ENCODE measurements around the gene PTPN7.

The PTPN7 gene

GRCh38 chr1:202160377-202160940 is at the start of gene PTPN7:
Gene PTPN7 (minus strand): TSS chr1:202160602. CDS start chr1:202159402, 1,200 bp downstream.
- H3K4me1 ChIP-seq (ENCODE audit: insufficient read depth, low read length) = peaks cover 35% of the 10 kb centered on the region

DNA sequence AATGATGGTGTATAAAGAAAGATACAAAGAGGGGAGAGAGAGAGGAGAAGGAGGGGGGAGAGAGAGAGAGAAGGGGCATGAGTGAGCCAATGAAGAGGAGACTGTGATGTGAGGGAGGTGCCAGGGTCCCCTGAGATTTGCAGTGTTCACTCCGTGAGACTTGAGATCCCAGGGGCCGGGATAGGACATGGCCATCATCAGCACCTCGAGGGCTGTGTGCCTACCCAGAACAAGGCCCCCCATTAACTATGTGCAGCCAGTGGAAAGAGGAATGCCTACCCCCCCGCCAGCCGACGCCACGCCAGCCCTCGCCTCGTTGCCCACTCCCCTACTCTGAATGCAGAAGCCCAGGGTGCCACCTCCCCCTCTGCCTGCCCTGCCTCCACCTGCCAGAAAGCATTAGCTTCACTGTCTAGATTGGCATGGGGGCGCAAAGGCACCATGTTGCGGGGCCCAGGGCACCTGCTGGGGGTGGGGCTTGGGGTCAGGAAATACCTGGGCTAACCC is 48.0 kb upstream of the PTPN7 start:
- H3K36me3 ChIP-seq (ENCODE audit: insufficient read depth, low read length) = no peaks in the 10 kb centered on the region
- H3K4me1 ChIP-seq (ENCODE audit: insufficient read depth, low read length) = no peaks in the 10 kb centered on the region
- no peak overlapping the region for H3K9ac ChIP-seq (ENCODE audit: low read depth, low read length)
- H3K9me3 ChIP-seq (ENCODE audit: control insufficient read depth, insufficient read depth, low read length) = no peaks in the 10 kb centered on the region

More at GRCh38 chr1:202160377-202160940, at the start of gene PTPN7:
- no peak within 1 kb of the TSS for H3K9ac ChIP-seq (ENCODE audit: low read depth, low read length)
- H3K36me3 ChIP-seq (ENCODE audit: insufficient read depth, low read length) = no peaks in the 10 kb centered on the region
- no peaks in the 10 kb centered on the region for H3K9me3 ChIP-seq (ENCODE audit: control insufficient read depth, insufficient read depth, low read length)

- Histone ChIP-seq H3K4me1 (ENCODE audit: insufficient read depth, low read length) (no peaks in the 10 kb centered on the region), H3K36me3 (ENCODE audit: insufficient read depth, low read length) (no peaks in the 10 kb centered on the region), H3K9me3 (ENCODE audit: control insufficient read depth, insufficient read depth, low read length) (no peaks in the 10 kb centered on the region), H3K9ac (ENCODE audit: low read depth, low read length) (no peak overlapping the region)
Observed at GRCh38 chr1:202207292-202207691, 46.9 kb upstream of the PTPN7 start.

- Histone ChIP-seq H3K36me3 (ENCODE audit: insufficient read depth, low read length) (no peaks in the 10 kb centered on the region), H3K9ac (ENCODE audit: low read depth, low read length) (no peak overlapping the region), H3K9me3 (ENCODE audit: control insufficient read depth, insufficient read depth, low read length) (no peaks in the 10 kb centered on the region), H3K4me1 (ENCODE audit: insufficient read depth, low read length) (peaks cover under 1% of the 10 kb centered on the region; the same call in 1 of the 2 replicates)
Observed at GRCh38 chr1:202205523-202206190, 45.3 kb upstream of the PTPN7 start.

DNA sequence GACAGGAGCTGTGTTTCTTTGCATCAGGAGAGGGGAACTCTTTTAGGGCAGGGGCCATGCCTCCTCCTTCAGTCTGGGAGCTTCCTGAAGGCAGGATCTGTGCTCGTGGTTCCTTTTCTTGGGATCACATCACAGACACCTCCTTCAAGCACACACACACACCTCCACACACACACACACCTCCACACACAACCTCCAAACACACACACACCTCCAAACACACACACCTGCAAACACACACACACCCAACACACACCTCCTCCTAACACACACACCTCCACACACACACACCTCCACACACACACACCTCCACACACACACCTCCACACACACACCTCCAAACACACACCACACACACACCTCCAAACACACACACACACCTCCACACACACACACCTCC is 43.7 kb upstream of the PTPN7 start:
- H3K9ac ChIP-seq (ENCODE audit: low read depth, low read length) = no peak overlapping the region
- no peaks in the 10 kb centered on the region for H3K9me3 ChIP-seq (ENCODE audit: control insufficient read depth, insufficient read depth, low read length)
- H3K4me1 ChIP-seq (ENCODE audit: insufficient read depth, low read length) = peaks cover 13% of the 10 kb centered on the region; the same call in 1 of the 2 replicates
- H3K36me3 ChIP-seq (ENCODE audit: insufficient read depth, low read length) = no peaks in the 10 kb centered on the region

DNA sequence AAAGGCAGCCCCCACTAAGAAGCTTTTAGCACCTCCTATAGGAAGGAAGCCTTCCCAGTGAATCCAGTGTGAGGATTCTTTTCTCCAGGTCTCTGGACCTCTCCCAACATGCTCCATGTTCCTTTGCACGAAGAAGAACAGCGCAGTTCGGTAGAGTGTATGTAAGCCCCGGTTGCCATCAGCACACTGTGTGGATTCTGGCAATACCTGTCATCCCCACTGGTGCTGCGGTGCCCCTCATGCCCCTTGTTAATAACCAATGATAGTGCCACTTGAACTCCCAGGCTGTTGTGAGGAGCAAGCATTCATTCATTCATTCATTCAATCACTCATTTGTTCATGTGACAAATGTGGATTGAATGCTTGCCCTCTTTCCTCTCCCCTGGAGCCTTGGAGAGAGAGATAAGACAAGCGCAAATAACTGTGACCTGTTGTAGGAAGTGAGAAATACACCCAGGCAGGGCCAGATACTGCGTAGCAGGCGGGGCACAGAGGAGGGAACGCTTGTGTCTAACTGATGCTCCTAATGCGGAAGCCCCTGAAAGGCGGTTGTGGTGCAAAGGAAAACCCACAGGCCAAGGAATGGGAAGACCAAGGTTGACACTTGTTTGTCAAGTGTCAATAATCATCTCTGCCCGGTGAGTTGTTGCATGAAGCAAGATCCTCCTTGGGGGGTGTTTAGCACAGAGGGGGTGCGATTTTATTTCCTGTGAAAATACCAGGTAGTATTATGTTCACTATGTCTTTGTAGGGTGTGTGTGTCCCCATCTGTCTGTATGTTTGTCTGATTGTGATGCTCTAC is 43.0 kb upstream of the PTPN7 start:
- no peaks in the 10 kb centered on the region for H3K9me3 ChIP-seq (ENCODE audit: control insufficient read depth, insufficient read depth, low read length)
- peaks cover 13% of the 10 kb centered on the region; the same call in 1 of the 2 replicates for H3K4me1 ChIP-seq (ENCODE audit: insufficient read depth, low read length)
- no peaks in the 10 kb centered on the region for H3K36me3 ChIP-seq (ENCODE audit: insufficient read depth, low read length)
- H3K9ac ChIP-seq (ENCODE audit: low read depth, low read length) = no peak overlapping the region

DNA sequence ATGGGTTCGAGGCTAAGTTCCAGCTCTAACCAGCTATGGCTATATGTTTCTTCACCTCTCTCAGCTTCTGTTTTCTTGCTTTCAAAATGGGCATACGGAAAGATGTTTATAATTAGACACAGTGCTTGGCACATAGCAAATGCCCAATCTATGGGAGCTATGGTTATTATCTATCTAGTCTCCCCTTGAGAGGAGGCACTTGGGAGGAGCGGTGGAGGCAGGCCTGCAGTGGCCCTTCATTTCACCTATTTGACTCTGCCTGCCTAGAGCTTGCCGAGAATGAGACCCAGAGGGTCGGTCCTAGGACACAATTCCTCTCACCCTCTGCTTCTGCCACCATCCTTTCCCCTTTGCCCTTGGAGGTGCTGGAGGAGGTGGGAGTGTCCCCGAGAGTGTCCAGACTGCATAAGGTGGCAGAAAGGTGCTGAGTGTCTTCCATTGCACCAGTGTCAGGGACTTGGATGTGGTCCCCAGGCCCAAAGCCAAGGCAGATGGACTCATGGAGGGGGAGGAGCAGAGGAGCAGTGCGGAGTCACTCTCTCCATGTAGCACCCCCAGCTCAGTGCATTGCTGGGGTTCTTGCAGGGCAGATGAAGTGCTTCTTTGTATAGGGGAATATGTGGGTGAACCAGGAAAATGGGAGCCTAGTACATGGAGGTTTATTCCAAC is 42.2 kb upstream of the PTPN7 start:
- H3K36me3 ChIP-seq (ENCODE audit: insufficient read depth, low read length) = no peaks in the 10 kb centered on the region
- peaks cover 13% of the 10 kb centered on the region; the same call in 1 of the 2 replicates for H3K4me1 ChIP-seq (ENCODE audit: insufficient read depth, low read length)
- no peaks in the 10 kb centered on the region for H3K9me3 ChIP-seq (ENCODE audit: control insufficient read depth, insufficient read depth, low read length)
- no peak overlapping the region for H3K9ac ChIP-seq (ENCODE audit: low read depth, low read length)

DNA sequence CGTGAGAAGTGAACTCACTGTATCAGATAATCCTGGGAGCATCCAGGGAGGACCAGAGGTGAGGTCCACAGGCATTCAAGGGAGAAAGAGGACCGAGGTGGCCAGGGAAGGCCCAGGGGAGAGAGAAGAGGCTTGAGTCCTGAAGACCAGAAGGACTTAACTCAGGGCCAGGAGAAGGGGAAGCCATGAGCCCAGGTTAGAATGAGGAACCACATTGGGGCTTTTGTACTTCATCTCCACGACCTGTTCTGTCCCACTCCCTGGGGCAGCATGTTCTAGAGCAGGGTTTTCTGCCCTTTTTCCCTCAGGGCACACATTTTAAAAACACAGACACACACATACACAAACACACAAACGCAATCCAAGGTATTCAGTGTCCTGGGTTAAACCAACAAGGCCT is 41.6 kb upstream of the PTPN7 start:
- Histone ChIP-seq H3K4me1 (ENCODE audit: insufficient read depth, low read length) (peaks cover 13% of the 10 kb centered on the region; the same call in 1 of the 2 replicates), H3K9ac (ENCODE audit: low read depth, low read length) (no peak overlapping the region), H3K36me3 (ENCODE audit: insufficient read depth, low read length) (no peaks in the 10 kb centered on the region), H3K9me3 (ENCODE audit: control insufficient read depth, insufficient read depth, low read length) (no peaks in the 10 kb centered on the region)

GRCh38 chr1:202201266-202201665 is 40.9 kb upstream of the PTPN7 start:
- Histone ChIP-seq H3K9ac (ENCODE audit: low read depth, low read length) (no peak overlapping the region), H3K36me3 (ENCODE audit: insufficient read depth, low read length) (no peaks in the 10 kb centered on the region), H3K9me3 (ENCODE audit: control insufficient read depth, insufficient read depth, low read length) (no peaks in the 10 kb centered on the region), H3K4me1 (ENCODE audit: insufficient read depth, low read length) (peaks cover 13% of the 10 kb centered on the region; the same call in 1 of the 2 replicates)

- no peak overlapping the region for H3K9ac ChIP-seq (ENCODE audit: low read depth, low read length)
- no peaks in the 10 kb centered on the region for H3K9me3 ChIP-seq (ENCODE audit: control insufficient read depth, insufficient read depth, low read length)
- H3K4me1 ChIP-seq (ENCODE audit: insufficient read depth, low read length) = peaks cover 13% of the 10 kb centered on the region; the same call in 1 of the 2 replicates
- no peaks in the 10 kb centered on the region for H3K36me3 ChIP-seq (ENCODE audit: insufficient read depth, low read length)
Observed at GRCh38 chr1:202200669-202201068, 40.3 kb upstream of the PTPN7 start.

DNA sequence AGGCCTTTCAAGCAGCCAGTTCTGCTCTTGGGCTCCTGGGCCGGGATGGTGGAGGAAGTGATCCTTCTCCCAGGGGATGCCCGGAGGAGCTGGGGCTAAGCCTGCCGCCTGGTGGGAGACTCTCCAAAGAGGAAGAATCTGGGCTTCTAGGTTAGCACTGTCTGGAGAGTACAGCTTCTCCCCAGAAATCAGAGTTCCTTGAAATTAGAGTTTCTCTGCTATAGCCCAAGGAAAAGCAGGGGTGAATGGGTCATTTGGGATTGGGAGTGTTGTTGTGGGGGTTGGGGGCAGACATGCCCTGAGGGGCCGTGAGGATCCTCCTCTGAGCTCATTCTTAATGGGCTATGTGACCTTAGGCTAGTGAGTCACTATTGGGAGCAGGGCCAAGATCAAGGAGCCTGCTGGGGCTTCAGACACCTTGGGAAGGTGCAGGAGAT is 39.7 kb upstream of the PTPN7 start:
- Histone ChIP-seq H3K4me1 (ENCODE audit: insufficient read depth, low read length) (peaks cover 13% of the 10 kb centered on the region; the same call in 1 of the 2 replicates), H3K9me3 (ENCODE audit: control insufficient read depth, insufficient read depth, low read length) (no peaks in the 10 kb centered on the region), H3K36me3 (ENCODE audit: insufficient read depth, low read length) (no peaks in the 10 kb centered on the region), H3K9ac (ENCODE audit: low read depth, low read length) (no peak overlapping the region)

DNA sequence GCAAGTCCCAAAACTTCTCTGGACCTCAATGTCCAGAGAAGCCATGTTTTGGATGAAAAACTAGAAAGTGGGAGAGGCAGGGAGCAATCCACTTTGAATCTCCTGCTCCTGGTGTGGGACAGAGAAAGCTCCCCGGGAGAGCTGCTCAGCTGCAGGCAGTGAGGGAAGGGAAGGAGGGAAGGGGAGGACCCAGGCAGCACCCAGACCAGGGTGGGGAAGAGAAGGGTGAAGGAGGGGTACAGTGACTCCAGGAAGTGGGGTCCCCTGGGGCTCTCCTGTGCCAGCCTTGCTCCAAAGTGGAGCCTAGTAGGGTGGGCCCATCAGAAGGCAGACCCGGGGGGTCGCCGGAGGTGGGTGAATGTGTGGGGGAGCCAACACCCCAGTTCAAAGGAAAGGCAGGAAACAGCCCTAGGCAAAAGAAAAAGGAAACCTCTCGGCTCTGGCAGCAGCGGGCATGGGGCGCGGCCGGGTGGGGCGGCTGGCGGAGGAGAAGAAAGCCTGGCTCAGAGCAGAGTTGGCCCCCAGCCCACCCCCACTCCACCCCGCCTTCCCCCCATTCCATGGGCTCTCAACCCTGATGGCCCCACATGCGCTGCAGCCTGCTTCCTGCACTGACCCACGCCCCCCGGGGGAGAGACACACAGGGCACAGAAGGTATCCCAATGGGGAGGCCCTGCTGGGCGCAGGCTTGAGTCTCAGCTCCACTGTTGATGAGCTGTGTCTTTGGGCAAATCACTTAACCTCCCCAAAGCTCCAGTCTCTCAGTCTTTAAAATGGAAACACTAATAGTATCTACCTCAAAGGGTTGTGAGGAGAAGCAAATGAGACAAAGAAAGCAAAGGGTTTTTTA is 38.9 kb upstream of the PTPN7 start:
- H3K9ac ChIP-seq (ENCODE audit: low read depth, low read length) = no peak overlapping the region
- peaks cover 13% of the 10 kb centered on the region; the same call in 1 of the 2 replicates for H3K4me1 ChIP-seq (ENCODE audit: insufficient read depth, low read length)
- H3K9me3 ChIP-seq (ENCODE audit: control insufficient read depth, insufficient read depth, low read length) = no peaks in the 10 kb centered on the region
- no peaks in the 10 kb centered on the region for H3K36me3 ChIP-seq (ENCODE audit: insufficient read depth, low read length)

DNA sequence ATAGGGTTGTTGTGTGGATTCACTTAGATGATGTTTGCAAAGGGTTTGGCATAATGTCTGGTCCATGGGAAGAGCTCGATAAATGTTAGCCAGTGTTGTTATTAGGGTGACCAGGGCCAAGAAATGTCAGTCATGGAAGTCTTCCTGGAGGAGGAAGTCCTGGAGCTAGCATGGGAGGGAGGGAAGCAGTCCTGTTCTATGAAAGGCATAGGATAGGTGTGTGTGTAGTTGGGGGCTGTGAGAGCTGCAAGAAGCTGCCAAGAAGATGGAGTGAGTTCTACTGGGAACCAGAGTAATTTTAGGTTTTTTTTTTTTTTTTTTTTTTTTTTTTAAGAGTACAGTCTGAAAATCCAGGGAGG is 37.9 kb upstream of the PTPN7 start:
- Histone ChIP-seq H3K4me1 (ENCODE audit: insufficient read depth, low read length) (peaks cover 13% of the 10 kb centered on the region; the same call in 1 of the 2 replicates), H3K36me3 (ENCODE audit: insufficient read depth, low read length) (no peaks in the 10 kb centered on the region), H3K9ac (ENCODE audit: low read depth, low read length) (no peak overlapping the region), H3K9me3 (ENCODE audit: control insufficient read depth, insufficient read depth, low read length) (no peaks in the 10 kb centered on the region)

All from ES-I3 (cell line).